Activated naive CD4-positive, alpha-beta T cell treated with anti-CD3 and anti-CD28 coated beads, Interleukin-2, amount 50 U/mL, for 72 hours (primary cell): ENCODE data around the gene HIPK2. TPM values are rescaled to one million over a fixed set of nuclear protein-coding genes. Genes with fewer than 3 reads are reported as not detected.
A peak's percentile ranks its signal among the peaks of the same experiment; 100 is the strongest.

ENCODE experiments used
- ATAC-seq, 2 donors: fragments of 150-1000 bp; cut with Tn5 transposase; 2 replicates each; pipeline ENCODE4 v1.10.0; 2021; ENCODE audit warnings: mild to moderate bottlenecking in 2 of 2, moderate library complexity in 2 of 2
- DNase-seq, 2 donors: peaks; one replicate each; pipeline ENCODE4 v3.0.0; 2021 to 2022; ENCODE audit warnings: low spot score in 2 of 2
- H3K27ac Mint-ChIP-seq, 2 donors: one replicate each; pipeline ENCODE4 v1.8.0; 2022; ENCODE audit warnings: mild to moderate bottlenecking in 2 of 2, mixed read lengths in 2 of 2
- H3K36me3 Mint-ChIP-seq, 2 donors: one replicate each; pipeline ENCODE4 v1.8.0; 2022; ENCODE audit warnings: mixed read lengths in 2 of 2
- H3K9me3 Mint-ChIP-seq, 2 donors: one replicate each; pipeline ENCODE4 v1.8.0; 2022; ENCODE audit warnings: mixed read lengths in 2 of 2
- total RNA-seq, 2 donors: library from RNA; stranded (reverse); gene quantifications; one replicate each; pipeline ENCODE4 v1.2.3, GENCODE V29; 2022

The HIPK2 gene
- total RNA-seq, 2 donors from 2014 or later, result 12.8 to 20.9 TPM

- peaks cover 0 to 12% of the 10 kb centered on the region in 2 donors for H3K36me3 Mint-ChIP-seq
- no peak overlapping the region for H3K27ac Mint-ChIP-seq
- ATAC-seq (no peak), DNase-seq (no peak)
- no peaks in the 10 kb centered on the region for H3K9me3 Mint-ChIP-seq
Measured at GRCh38 chr7:139716156-139716942, 61.4 kb downstream of the HIPK2 start.

GRCh38 chr7:139715194-139715815 is 62.5 kb downstream of the HIPK2 start:
- no peaks in the 10 kb centered on the region for H3K9me3 Mint-ChIP-seq
- DNase-seq (no peak), ATAC-seq (no peak)
- no peak overlapping the region for H3K27ac Mint-ChIP-seq
- peaks cover 6 to 15% of the 10 kb centered on the region in 2 donors for H3K36me3 Mint-ChIP-seq

GRCh38 chr7:139714163-139714901 is 63.5 kb downstream of the HIPK2 start:
- Mint-ChIP-seq H3K9me3 (no peaks in the 10 kb centered on the region), H3K27ac (peak overlapping the region; percentile 33 to 37), H3K36me3 (peaks cover 6 to 20% of the 10 kb centered on the region in 2 donors)
- ATAC-seq (no peak), DNase-seq (no peak)

- DNase-seq, result no peak
- H3K27ac Mint-ChIP-seq, result peak overlapping the region in 1 of 2 donors; percentile 33
- no peak for ATAC-seq
- no peaks in the 10 kb centered on the region for H3K9me3 Mint-ChIP-seq
- H3K36me3 Mint-ChIP-seq, result peaks cover 6 to 20% of the 10 kb centered on the region in 2 donors
Measured at GRCh38 chr7:139713526-139714162, 64.2 kb downstream of the HIPK2 start.

GRCh38 chr7:139713061-139713460 is 64.7 kb downstream of the HIPK2 start:
- Mint-ChIP-seq H3K27ac (peak overlapping the region in 1 of 2 donors; percentile 15), H3K36me3 (peaks cover 6 to 20% of the 10 kb centered on the region in 2 donors), H3K9me3 (no peaks in the 10 kb centered on the region)
- ATAC-seq (no peak), DNase-seq (no peak)

GRCh38 chr7:139711991-139712743 is 65.6 kb downstream of the HIPK2 start:
- H3K36me3 Mint-ChIP-seq, result peaks cover 6 to 20% of the 10 kb centered on the region in 2 donors
- ATAC-seq, result no peak
- no peaks in the 10 kb centered on the region for H3K9me3 Mint-ChIP-seq
- no peak for DNase-seq
- H3K27ac Mint-ChIP-seq, result peak overlapping the region; percentile 15 to 17

- DNase-seq (no peak), ATAC-seq (no peak)
- H3K36me3 Mint-ChIP-seq, result peaks cover 6 to 7% of the 10 kb centered on the region in 2 donors
- H3K9me3 Mint-ChIP-seq, result no peaks in the 10 kb centered on the region
- peak overlapping the region in 1 of 2 donors; percentile 8 for H3K27ac Mint-ChIP-seq
Measured at GRCh38 chr7:139710036-139710435, 67.8 kb downstream of the HIPK2 start.

DNA sequence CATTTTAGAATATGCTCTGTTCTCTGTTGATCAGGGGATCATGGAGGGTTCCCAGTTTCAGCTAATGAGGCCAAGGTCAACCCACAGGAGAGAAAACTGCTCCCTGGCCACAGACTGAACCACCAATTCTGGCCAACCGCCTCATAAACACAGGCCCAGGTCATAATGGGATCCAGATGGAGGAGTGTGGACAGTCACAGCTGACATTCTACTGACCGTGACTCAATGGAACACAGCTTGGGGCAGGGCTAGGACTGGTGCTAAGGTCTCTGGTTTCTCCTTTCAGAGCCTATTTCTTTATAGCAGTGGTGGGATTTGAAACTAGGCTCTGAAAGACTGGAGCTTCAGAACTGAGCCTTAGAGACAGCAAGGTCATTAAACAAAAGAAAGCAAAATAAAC is 68.3 kb downstream of the HIPK2 start:
- H3K9me3 Mint-ChIP-seq, result no peaks in the 10 kb centered on the region
- no peak for DNase-seq
- peaks cover 6 to 7% of the 10 kb centered on the region in 2 donors for H3K36me3 Mint-ChIP-seq
- no peak for ATAC-seq
- peak overlapping the region in 1 of 2 donors; percentile 34 for H3K27ac Mint-ChIP-seq

- no peak for ATAC-seq
- DNase-seq, result no peak
- Mint-ChIP-seq H3K27ac (no peak overlapping the region), H3K9me3 (no peaks in the 10 kb centered on the region), H3K36me3 (peaks cover 6 to 7% of the 10 kb centered on the region in 2 donors)
Measured at GRCh38 chr7:139708541-139708940, 69.3 kb downstream of the HIPK2 start.

DNA sequence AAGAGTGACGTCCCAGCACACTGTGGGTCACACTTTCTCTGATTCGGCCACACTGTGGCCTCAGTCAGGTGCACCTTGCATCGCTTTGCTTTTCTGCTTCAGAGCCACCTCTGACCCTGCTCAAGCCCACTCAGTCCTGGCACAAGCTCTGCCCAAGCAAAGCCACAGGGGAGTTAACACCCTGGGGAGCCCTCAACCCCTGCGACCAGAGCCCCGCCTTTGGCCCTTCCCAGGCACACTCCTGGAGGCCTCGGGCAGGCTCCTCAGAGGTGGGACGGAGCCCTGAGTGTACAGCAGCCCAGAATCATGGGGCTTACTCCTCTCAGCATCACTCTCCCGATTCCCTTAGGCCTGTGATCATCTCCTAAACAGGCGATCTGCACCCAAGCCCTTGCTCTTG is 71.0 kb downstream of the HIPK2 start:
- H3K9me3 Mint-ChIP-seq, result no peaks in the 10 kb centered on the region
- DNase-seq (no peak), ATAC-seq (no peak)
- peaks cover 6 to 7% of the 10 kb centered on the region in 2 donors for H3K36me3 Mint-ChIP-seq
- no peak overlapping the region for H3K27ac Mint-ChIP-seq

DNA sequence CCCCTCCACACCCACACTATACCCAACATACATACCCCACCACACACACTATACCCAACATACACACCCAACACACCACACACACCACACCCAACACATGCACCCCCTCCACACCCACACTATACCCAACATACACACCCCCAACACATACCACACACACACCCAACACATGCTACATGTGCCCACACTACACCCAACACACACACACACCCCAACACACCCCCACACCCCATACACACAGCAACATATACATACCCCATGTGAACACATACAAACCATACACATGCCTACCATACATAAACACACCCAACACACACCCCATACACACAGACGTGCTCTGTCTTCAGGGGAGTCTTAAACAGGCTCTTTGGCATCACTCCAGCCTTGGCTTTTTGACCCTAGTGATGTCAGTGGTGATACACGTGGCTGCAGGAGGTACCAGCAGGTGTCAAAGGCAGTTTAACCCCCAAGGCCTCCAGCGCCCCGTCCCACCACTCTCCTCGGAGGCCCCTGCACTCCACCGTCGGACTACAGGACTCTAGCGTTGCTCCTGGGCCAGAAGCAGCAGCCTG is 73.4 kb downstream of the HIPK2 start:
- peak overlapping the region in 1 of 2 donors; percentile 26 for H3K27ac Mint-ChIP-seq
- H3K9me3 Mint-ChIP-seq, result no peaks in the 10 kb centered on the region
- H3K36me3 Mint-ChIP-seq, result no peaks in the 10 kb centered on the region
- DNase-seq, result no peak
- ATAC-seq, result no peak

DNA sequence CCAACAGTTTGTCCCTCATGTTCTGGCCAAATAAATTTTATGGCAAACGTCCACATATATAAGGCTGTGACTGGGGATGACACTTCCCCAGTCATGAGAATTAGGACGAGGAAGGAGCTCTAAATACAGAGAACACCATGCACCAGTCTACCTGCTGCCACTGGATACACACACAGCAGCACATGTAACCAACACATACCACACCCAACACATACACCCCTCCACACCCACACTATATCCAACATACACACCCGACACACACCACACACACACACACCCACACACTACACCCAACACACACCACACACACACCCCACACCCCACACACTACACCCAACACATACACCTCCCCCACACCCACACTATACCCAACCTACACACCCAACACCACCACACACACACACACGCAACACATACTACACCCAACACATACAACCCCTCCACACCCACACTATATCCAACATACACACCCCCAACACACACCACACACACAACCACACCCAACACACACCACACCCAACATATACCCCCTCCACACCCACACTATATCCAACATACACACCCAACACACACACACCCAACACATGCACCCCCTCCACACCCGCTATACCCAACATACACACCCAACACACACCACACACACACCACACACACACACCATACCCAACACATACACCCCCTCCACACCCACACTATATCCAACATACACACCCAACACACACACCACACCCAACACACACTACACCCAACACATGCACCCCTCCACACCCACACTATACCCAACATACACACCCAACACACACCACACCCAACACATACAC is 74.1 kb downstream of the HIPK2 start:
- DNase-seq (no peak), ATAC-seq (no peak)
- Mint-ChIP-seq H3K9me3 (no peaks in the 10 kb centered on the region), H3K36me3 (no peaks in the 10 kb centered on the region), H3K27ac (no peak overlapping the region)

DNA sequence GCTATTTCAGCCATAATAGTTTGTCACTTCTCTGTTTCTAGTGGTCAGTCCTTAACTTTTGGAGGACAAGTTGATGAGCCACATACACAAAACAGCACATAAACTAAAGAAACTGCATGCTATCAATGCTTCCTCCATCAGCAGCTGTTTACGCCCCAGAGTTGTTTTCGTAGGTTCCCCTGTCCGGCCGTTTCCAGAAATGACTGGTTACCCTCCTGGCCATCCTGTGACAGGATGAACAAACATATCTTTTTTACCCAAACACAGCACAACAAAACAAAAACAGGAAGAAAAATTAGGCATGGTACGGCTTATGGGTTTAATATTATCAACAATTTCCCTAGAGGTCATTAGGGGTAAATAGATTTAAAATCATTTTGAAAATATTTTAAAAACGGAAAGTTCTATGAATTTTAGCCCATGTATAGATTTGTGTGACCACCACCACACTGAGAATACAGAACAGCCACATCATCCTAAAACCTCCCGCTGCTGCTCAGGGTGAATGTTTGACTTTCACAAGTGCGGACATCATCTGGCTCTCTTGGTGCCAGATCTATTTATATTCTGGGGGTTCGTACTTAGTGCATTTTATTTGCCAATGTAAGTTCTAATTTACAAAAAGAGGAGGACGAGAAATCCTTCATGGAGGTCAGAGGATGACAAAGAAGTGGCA is 74.8 kb downstream of the HIPK2 start:
- Mint-ChIP-seq H3K36me3 (no peaks in the 10 kb centered on the region), H3K9me3 (no peaks in the 10 kb centered on the region), H3K27ac (no peak overlapping the region)
- ATAC-seq (no peak), DNase-seq (no peak)

GRCh38 chr7:139702313-139702731 is 75.5 kb downstream of the HIPK2 start:
- DNase-seq (no peak), ATAC-seq (no peak)
- Mint-ChIP-seq H3K9me3 (no peaks in the 10 kb centered on the region), H3K36me3 (no peaks in the 10 kb centered on the region), H3K27ac (no peak overlapping the region)

DNA sequence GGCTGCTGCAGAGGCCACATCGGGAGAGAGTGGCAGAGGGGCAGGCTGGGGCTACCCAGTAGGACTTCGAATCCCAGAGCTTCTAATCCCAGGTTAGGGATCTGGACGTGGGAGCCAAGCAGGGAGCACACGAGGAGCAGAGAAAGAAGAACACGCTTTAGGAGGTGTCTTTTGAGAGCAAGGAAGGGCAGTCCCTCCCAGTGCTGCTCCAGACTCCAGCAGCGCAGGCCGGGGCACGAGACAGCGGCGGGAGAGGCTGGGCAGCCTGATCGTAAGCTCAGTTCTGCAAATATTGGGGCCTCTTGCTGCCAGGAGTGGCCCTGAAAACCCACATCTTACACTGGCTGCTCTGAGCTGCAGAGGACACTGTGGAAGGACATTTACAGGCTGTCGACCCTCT is 75.9 kb downstream of the HIPK2 start:
- ATAC-seq, result no peak

More for the DNA sequence above, 75.9 kb downstream of the HIPK2 start:
- Mint-ChIP-seq H3K27ac (no peak overlapping the region), H3K9me3 (no peaks in the 10 kb centered on the region), H3K36me3 (no peaks in the 10 kb centered on the region)
- no peak for DNase-seq
